Skeletal muscle tissue (tissue), 4 donors: Measurements from ENCODE around the gene SYNJ2BP. TPM values are rescaled to one million over a fixed set of nuclear protein-coding genes. Genes with fewer than 3 reads are reported as not detected.
"Not testable (repeated sequence)": the region's sequence is repeated elsewhere in the genome, so short reads cannot be mapped to it uniquely, and the experiment has no call there.

ENCODE experiments used
- H3K27ac ChIP-seq: one replicate; pipeline ENCODE4 v1.7.0; 2013; ENCODE audit warnings: mild to moderate bottlenecking, low read depth, low read length, inconsistent platforms
- H3K27me3 ChIP-seq, 3 donors: one replicate each; pipeline ENCODE4 v1.7.0; 2013; ENCODE audit warnings: low read length in 3 of 3; ENCODE audit not compliant: control insufficient read depth in 3 of 3, insufficient read depth in 3 of 3
- H3K36me3 ChIP-seq, 3 donors: one replicate each; pipeline ENCODE4 v1.7.0; 2013; ENCODE audit warnings: low read length in 3 of 3; ENCODE audit not compliant: control insufficient read depth in 3 of 3, insufficient read depth in 3 of 3
- H3K4me1 ChIP-seq, 3 donors: one replicate each; pipeline ENCODE4 v1.7.0; 2013; ENCODE audit warnings: low read length in 3 of 3, mild to moderate bottlenecking in 3 of 3; ENCODE audit not compliant: control insufficient read depth in 3 of 3, insufficient read depth in 3 of 3
- H3K4me3 ChIP-seq, 3 donors: one replicate each; pipeline ENCODE4 v1.7.0; 2013; ENCODE audit warnings: low read length in 3 of 3
- H3K9ac ChIP-seq, 3 donors: one replicate each; pipeline ENCODE4 v1.7.0; 2013; ENCODE audit warnings: low read length in 3 of 3, mild to moderate bottlenecking in 3 of 3, moderate library complexity in 2 of 3, low read depth in 1 of 3
- H3K9me3 ChIP-seq, 3 donors: one replicate each; pipeline ENCODE4 v1.7.0; 2013; ENCODE audit warnings: low read length in 3 of 3; ENCODE audit not compliant: control insufficient read depth in 3 of 3
- total RNA-seq: library from RNA; depleted of rRNA; stranded (reverse); fragments of >200 nt; gene quantifications from one replicate; pipeline ENCODE4 v1.2.3, GENCODE V29; 2014
- donor health status: Osteomylitis.

SYNJ2BP gene
- total RNA-seq, 1 donor from 2014 or later, result 16.7 TPM

DNA sequence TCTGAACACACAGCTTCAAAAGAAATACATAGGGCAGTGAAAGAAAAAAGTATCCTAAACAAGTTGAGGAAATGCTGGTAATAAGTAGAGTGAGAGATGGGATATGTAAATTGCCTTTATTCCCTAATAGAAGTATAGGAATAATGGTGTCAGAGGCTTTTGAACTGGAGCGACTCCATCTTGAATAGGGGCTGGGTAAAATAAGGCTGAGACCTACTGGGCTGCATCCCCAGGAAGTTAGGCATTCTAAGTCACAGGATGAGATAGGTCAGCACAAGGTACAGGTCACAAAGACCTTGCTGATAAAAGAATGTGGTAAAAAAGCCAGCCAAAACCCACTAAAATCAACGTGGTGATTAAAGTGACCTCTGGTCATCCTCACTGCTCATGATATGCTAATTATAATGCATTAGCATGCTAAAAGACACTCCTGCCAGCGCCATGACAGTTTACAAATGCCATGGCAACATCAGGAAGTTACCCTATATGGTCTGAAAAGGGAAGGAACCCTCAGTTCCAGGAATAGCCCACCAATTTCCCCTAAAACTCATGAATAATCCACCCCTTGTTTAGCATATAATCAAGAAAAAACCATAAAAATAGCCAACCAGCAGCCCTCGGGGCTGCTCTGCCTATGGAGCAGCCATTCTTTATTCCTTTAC is 2.5 kb upstream of the SYNJ2BP start:
- not testable (repeated sequence) for H3K4me3 ChIP-seq, H3K4me1 ChIP-seq, H3K36me3 ChIP-seq

DNA sequence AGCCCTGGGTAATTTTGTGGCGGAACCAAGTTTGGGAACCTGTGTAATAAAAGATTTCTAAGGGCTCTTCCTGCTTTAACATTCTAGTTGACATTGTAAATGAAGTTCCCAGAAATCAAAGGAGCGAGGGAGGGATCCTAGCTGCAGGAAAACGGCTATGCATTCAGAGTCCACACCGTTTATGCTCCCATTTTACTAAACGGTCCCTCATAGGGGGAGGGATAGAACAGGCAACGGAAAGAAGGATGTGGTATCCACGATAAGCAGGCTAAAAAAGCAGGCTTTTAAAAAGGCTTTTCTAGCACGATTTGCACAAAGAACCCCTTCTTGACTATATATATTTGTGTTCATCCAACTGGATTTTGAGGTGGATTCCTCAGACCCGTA is 559 bp downstream of the SYNJ2BP start:
- Histone ChIP-seq H3K4me1 (peaks cover 3 to 6% (median 4%) of the 10 kb centered on the region in 3 donors), H3K9me3 (no peaks in the 10 kb centered on the region), H3K4me3 (peak overlapping the region; percentile 76 to 98 (median 86)), H3K27ac (peak overlapping the region; percentile 43), H3K36me3 (no peaks in the 10 kb centered on the region), H3K9ac (peak overlapping the region; percentile 70 to 93 (median 71)), H3K27me3 (no peaks in the 10 kb centered on the region)

More for the DNA sequence above, 2.5 kb upstream of the SYNJ2BP start:
- H3K27me3 ChIP-seq, H3K9ac ChIP-seq, H3K9me3 ChIP-seq, H3K27ac ChIP-seq: not testable (repeated sequence)

DNA sequence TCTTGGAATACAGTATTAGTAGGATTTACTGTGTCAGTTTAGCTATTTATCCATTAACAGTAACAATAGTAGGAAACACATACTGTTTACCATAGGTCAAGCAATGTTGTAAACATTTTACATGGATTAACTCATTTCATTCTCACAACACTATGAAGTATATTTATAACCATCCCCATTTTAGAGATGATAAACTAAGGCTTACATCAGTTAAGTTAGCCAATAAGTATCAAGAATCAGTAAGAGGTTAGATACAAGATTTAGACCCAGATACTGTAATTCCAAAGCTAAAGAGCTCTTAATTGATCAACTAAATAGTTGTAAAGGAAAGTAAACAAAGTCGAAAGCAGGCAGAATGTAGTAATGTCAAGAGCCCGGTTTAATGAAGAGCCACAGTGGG is 1.1 kb downstream of the SYNJ2BP start:
- Histone ChIP-seq H3K27ac (no peak overlapping the region), H3K36me3 (no peaks in the 10 kb centered on the region), H3K9ac (peak overlapping the region in 2 of 3 donors; percentile 70 to 93), H3K27me3 (no peaks in the 10 kb centered on the region), H3K4me3 (peak overlapping the region; percentile 76 to 98 (median 86)), H3K9me3 (no peaks in the 10 kb centered on the region), H3K4me1 (peaks cover 3 to 6% (median 4%) of the 10 kb centered on the region in 3 donors)

DNA sequence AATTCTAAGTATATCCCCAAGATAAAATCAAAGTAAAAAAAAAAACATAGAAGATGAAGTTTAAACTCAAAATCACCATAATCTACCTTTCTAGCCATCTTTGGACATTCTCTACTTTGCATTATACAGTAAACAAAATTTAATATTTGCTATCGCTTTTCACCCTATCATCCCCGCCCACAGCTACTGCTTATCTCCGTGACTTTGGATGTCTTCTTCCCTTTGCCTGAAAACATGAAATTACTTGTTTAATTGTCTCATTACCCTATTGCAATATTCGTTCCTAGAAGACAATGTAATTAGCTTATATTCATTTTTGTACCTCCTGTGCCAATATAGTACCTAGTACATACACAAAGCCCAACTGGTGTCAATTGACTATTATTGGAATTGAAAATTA is 9.3 kb downstream of the SYNJ2BP start:
- Histone ChIP-seq H3K27me3 (no peaks in the 10 kb centered on the region), H3K4me1 (peaks cover 0 to 4% (median 3%) of the 10 kb centered on the region in 3 donors), H3K36me3 (peaks cover 0 to 3% (median 2%) of the 10 kb centered on the region in 3 donors), H3K9me3 (no peaks in the 10 kb centered on the region), H3K4me3 (no peak overlapping the region), H3K9ac (no peak overlapping the region), H3K27ac (no peak overlapping the region)

DNA sequence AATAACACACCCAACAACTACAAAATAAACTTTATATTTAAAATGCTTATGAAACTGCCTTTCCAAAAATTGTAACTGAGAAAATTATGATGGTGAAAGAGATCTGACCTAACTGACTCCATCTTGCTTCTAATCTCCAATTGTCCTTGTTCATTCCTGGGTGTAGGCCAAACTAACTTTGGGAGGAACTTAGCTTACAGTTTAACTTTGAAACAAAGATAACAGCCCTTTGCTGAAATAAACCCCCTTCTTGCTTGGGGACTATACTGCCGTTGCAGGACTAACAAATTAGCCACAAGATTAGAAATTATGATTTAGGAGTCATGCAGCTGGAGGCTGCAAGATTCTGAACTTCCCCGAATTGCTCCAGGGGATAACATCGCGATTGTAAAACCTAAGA is 10.7 kb downstream of the SYNJ2BP start:
- not testable (repeated sequence) for H3K27me3 ChIP-seq, H3K4me1 ChIP-seq, H3K4me3 ChIP-seq, H3K36me3 ChIP-seq, H3K9me3 ChIP-seq, H3K27ac ChIP-seq, H3K9ac ChIP-seq

DNA sequence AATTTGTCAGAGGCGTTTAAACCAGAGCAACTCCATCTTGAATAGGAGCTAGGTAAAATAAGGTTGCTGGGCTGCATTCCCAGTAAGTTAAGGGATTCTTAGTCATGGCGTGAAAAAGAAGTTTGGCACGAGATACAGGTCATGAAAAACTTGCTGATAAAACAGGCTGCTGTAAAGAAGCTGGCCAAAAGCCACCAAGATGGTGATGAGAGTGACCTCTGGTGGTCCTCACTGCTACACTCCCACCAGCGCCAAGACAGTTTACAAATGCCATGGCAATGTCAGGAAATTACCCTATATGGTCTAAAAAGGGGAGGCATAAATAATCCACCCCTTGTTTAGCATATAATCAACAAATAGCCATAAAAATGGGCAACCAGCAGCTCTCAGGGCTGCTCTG is 13.6 kb downstream of the SYNJ2BP start:
- not testable (repeated sequence) for H3K27ac ChIP-seq, H3K36me3 ChIP-seq, H3K4me1 ChIP-seq, H3K9me3 ChIP-seq, H3K27me3 ChIP-seq, H3K4me3 ChIP-seq, H3K9ac ChIP-seq

DNA sequence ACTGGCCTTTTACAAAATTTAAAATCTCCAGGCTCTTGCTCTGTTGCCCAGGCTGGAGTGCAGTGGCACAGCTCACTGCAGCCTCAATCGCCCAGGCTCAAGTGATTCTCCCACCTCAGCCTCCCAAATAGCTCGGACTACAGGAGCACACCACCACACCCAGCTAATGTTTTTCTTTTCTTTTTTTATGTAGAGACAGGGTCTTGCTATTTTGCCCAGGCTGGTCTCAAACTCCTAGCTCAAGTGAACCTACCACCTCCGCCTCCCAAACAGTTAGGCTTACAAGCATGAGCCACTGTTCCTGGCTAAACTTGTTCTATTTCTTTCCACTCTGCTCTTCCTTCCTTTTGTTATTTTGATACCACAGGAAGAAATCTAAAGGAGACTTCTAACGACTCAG is 15.2 kb downstream of the SYNJ2BP start:
- Histone ChIP-seq H3K27ac (no peak overlapping the region), H3K9ac (no peak overlapping the region)

DNA sequence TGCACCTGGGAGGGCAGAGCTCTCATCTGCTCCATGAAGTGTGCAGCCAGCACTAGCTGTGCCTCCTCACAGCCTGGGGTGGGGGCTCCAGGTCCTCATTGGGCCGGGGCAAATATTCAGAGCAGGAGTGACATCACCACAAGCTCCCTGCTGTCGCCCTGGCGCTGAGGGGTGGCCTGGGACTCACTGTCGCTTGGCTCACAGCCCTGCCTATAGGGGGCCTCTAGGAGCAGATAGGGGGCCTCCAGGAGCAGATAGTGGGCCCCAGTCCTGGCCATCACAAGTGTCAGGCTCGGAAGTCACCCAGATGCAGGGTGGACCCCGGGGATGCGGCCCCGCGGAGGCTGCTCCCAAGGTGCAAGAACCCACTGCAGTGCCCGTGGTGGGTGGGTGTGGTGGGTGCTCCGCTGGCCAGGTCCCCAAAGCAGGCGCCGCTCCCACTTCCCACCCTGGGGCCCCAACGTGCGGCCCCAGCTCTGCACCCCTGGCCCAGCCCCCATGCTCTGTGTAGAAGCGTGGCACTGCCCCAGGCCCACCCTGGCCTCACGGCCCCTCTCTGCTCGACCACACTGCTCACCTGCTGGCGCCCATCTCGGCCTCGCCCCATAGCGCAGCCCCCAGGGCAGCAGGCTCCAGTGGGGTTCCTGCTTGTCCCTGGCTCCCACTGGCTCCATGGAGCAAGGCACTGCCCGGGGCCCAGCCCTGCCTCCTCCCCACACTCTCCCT is 18.0 kb downstream of the SYNJ2BP start:
- Histone ChIP-seq H3K9me3 (no peaks in the 10 kb centered on the region), H3K4me3 (no peak overlapping the region), H3K27ac (no peak overlapping the region), H3K27me3 (no peaks in the 10 kb centered on the region), H3K4me1 (no peaks in the 10 kb centered on the region), H3K36me3 (peaks cover 0 to 5% (median 3%) of the 10 kb centered on the region in 3 donors), H3K9ac (no peak overlapping the region)

More for the DNA sequence above, 15.2 kb downstream of the SYNJ2BP start:
- Histone ChIP-seq H3K27me3 (no peaks in the 10 kb centered on the region), H3K36me3 (peaks cover 0 to 5% (median 3%) of the 10 kb centered on the region in 3 donors), H3K4me3 (no peak overlapping the region), H3K9me3 (no peaks in the 10 kb centered on the region), H3K4me1 (no peaks in the 10 kb centered on the region)

DNA sequence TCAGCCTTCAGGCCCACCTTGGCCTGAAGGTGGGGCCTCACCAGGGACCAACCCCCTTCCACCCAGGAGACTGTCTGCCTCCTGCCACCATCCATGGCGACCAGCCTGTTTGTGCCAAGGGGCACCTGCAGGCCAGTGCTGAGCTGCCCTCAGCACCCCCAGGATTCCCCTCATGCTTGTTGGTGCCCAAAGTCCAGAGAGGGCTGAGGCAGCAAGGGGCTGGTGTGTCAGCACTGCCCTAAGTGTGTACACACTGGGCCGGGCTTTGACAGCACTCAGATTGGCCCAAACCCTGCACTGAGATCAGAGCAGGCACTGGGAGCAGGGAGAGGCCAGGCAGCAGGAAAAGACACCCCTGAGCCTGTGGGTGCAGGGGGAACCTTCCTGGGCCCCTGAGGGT is 18.6 kb downstream of the SYNJ2BP start:
- Histone ChIP-seq H3K4me1 (no peaks in the 10 kb centered on the region), H3K9me3 (no peaks in the 10 kb centered on the region), H3K9ac (no peak overlapping the region), H3K27me3 (no peaks in the 10 kb centered on the region), H3K36me3 (peaks cover 0 to 5% (median 3%) of the 10 kb centered on the region in 3 donors), H3K27ac (no peak overlapping the region), H3K4me3 (no peak overlapping the region)

DNA sequence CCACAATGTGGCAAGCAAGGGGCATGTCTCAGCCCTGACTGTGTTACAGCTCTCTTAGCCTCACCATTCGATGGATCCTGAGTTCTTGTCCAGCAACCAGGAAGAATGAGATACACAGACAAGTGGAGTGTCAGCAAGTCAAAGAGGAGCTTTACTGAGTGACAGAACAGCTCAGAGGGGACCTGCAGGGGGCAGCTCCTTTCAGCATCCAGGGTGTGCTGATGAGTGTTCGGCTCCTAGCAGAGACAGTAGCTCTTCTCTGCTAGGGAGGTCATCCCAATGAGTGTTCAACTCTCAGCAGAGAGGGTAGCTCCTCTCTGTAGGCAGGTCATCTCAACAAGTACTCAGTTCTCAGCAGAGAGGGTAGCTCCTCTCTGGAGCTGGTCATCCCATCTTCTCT is 19.1 kb downstream of the SYNJ2BP start:
- Histone ChIP-seq H3K9ac (no peak overlapping the region), H3K27me3 (no peaks in the 10 kb centered on the region), H3K9me3 (no peaks in the 10 kb centered on the region), H3K36me3 (peaks cover 0 to 5% (median 3%) of the 10 kb centered on the region in 3 donors), H3K4me1 (no peaks in the 10 kb centered on the region), H3K27ac (no peak overlapping the region), H3K4me3 (no peak overlapping the region)
